Melanocyte of skin (primary cell): ENCODE results near the gene METTL1. TPM values are rescaled to one million over a fixed set of nuclear protein-coding genes. Genes with fewer than 3 reads are reported as not detected.

Source experiments
- small RNA-seq, 2 donors: library from RNA; depleted of rRNA; stranded (forward); fragments of <200 nt; gene quantifications; one replicate each; pipeline ENCODE3, GENCODE V24; 2012
- total RNA-seq, 2 donors: library from RNA; depleted of rRNA; stranded (reverse); fragments of >200 nt; gene quantifications; 2 replicates each; pipeline ENCODE4 v1.2.3, GENCODE V29; 2012

METTL1 gene
- 10 to 100 TPM in 1 of 2 donors, 1 to 10 TPM in 1; 4.1 to 13.0 TPM for total RNA-seq

GRCh38 chr12:57771873-57772428 lies at the start of gene METTL1:
METTL1 (minus strand) TSS chr12:57772105; CDS start chr12:57772083, 22 bp downstream.

GRCh38 chr12:57782608-57783465 lies 10.9 kb upstream of the METTL1 start, which contains the start of gene TSFM:
TSFM (plus strand) TSS chr12:57782787; CDS start chr12:57782802, 15 bp downstream.

DNA sequence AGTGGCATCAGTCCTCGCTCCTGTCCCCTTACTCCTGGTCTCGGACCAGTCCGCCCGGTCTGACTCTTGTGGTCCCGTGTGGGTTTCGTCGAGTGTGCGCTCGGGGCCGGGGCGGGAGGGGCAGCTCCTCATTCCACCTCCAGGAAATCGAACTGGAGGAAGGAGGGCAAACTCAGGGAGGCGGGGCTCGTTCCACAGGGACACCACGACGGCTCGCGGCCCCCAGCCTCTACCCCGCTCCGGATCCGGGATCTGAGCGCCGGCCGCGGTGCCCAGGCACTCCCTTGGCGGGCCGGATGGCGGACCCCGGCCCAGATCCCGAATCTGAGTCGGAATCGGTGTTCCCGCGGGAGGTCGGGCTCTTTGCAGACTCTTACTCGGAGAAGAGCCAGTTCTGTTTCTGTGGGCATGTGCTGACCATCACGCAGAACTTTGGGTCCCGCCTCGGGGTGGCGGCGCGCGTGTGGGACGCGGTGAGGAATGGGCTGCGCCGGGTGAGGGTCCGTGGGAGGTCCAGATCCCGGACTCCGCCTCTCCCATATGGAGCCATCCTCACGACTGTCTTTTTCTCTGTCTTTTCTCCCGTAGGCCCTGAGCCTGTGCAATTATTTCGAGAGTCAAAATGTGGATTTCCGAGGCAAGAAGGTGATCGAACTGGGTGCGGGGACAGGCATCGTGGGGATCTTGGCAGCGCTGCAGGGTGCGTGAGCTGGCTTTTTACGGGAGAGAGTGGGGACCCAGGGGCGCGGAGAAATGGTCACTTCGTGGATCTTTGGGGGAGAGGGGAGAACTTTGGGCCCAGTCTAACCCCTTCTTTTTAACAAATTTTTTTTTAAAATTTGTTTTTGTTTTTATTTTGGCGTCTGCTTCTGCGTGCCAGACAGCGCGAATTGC lies 771 bp upstream of the METTL1 start, which contains the start of gene EEF1AKMT3:
TSS of gene EEF1AKMT3 (plus strand) at position 186 of the 894 bp plus-strand sequence. CDS start at position 297, 111 bp downstream.

GRCh38 chr12:57766464-57767304 lies 5.2 kb downstream of the METTL1 start, which contains the start of gene CYP27B1:
CYP27B1 (minus strand) TSS chr12:57767078; CDS start chr12:57767041, 37 bp downstream.

DNA sequence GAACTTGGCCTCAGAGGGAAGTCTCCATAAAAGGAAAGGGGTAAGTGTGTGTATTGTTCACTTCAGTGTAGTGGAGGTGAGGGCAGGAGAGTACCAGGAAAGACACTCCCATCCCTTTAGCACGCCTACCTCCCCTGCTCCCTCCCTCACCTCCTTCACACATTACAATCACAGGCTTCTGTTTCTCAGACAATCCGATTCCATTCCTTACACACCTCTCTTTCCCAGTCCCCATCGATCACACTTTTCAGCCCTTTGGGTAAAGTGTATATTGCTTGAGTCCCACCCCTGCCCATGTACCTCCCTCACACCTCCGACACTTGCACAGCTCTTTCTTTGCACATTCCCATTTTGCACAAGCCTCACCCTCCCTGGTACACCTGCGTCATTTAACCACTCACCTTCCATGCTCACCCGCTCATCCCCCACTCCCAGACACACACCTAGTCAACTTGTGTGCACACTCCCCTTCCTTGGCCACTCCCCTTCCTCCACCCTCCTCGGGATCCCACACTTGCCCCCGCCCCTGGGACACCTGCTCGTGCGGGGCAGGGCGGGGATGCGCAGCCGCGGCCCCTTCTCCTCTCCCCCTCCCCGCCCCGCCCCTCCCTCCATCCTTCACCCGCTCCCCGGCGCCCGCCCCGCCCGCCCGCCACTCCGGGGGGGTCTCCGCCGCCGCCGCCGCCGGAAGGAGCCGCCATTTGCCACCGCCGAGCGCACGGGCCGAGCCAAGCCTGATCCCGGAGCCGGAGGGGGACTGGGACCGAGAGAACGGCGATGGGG lies 17.3 kb downstream of the METTL1 start, which contains the start of gene MARCHF9:
TSS of gene MARCHF9 (plus strand) at position 693 of the 783 bp plus-strand sequence. CDS start 426 bp downstream, outside the sequence.

GRCh38 chr12:57751788-57752667 lies 19.9 kb downstream of the METTL1 start, which contains the start of gene CDK4:
CDK4 (minus strand) TSS chr12:57752310; CDS start chr12:57751717, 593 bp downstream.

GRCh38 chr12:57744777-57745484 lies 27.0 kb downstream of the METTL1 start, which contains the start of gene TSPAN31:
TSPAN31 (plus strand) TSS chr12:57745039; CDS start chr12:57745155, 116 bp downstream.

GRCh38 chr12:57738661-57739237 lies 33.2 kb downstream of the METTL1 start, which contains the start of gene AGAP2:
AGAP2 (minus strand) TSS chr12:57738742; CDS start chr12:57738246, 496 bp downstream.

Small RNAs within 50 kb of the gene (small RNA-seq; reads per million reads assigned to genes)
- 0 reads per million in 2 donors for gene RNU6-1083P

Other genes with a start within 250 kb of the METTL1 start
- 1 to 10 TPM; 6.5 to 8.7 TPM for gene MBD6, start 249.3 kb downstream of the METTL1 start, total RNA-seq
- 100 to 1,000 TPM; 105 to 108 TPM for gene DCTN2, start 224.9 kb downstream of the METTL1 start, total RNA-seq
- gene KIF5A, start 222.1 kb downstream of the METTL1 start, total RNA-seq, result under 1 TPM; under 0.01 to 0.34 TPM
- gene PIP4K2C, start 180.9 kb downstream of the METTL1 start, total RNA-seq, result 10 to 100 TPM; 36.6 to 47.8 TPM
- 10 to 100 TPM; 11.7 to 17.6 TPM for gene DTX3, start 167.3 kb downstream of the METTL1 start, total RNA-seq
- 1 to 10 TPM; 5.2 to 5.3 TPM for gene ARHGEF25, start 160.7 kb downstream of the METTL1 start, total RNA-seq
- 10 to 100 TPM in 1 of 2 donors, 1 to 10 TPM in 1; 4.7 to 11.7 TPM for gene B4GALNT1, start 138.9 kb downstream of the METTL1 start, total RNA-seq
- 100 to 1,000 TPM in 1 of 2 donors, 10 to 100 TPM in 1; 82.9 to 128 TPM for gene OS9, start 78.0 kb downstream of the METTL1 start, total RNA-seq
- under 1 TPM; under 0.01 to 0.34 TPM for gene AGAP2, start 33.4 kb downstream of the METTL1 start, total RNA-seq
- gene TSPAN31, start 27.1 kb downstream of the METTL1 start, total RNA-seq, result 10 to 100 TPM; 33.0 to 37.2 TPM
- gene CDK4, start 19.8 kb downstream of the METTL1 start, total RNA-seq, result 100 to 1,000 TPM; 295 to 361 TPM
- gene MARCHF9, start 17.0 kb downstream of the METTL1 start, total RNA-seq, result 1 to 10 TPM; 4.3 to 5.9 TPM
- gene CYP27B1, start 5.0 kb downstream of the METTL1 start, total RNA-seq, result under 1 TPM in 1 of 2 donors, not detected in 1; 1.00 TPM
- gene EEF1AKMT3, start 509 bp upstream of the METTL1 start, total RNA-seq, result 1 to 10 TPM; 3.4 to 5.7 TPM
- gene TSFM, start 10.7 kb upstream of the METTL1 start, total RNA-seq, result 10 to 100 TPM; 28.9 to 40.6 TPM
- 1 to 10 TPM in 1 of 2 donors, under 1 TPM in 1; 1.00 to 2.4 TPM for gene AVIL, start 46.6 kb upstream of the METTL1 start, total RNA-seq
- gene CTDSP2, start 74.6 kb upstream of the METTL1 start, total RNA-seq, result 10 to 100 TPM; 37.0 to 42.7 TPM
- gene ATP23, start 169.5 kb upstream of the METTL1 start, total RNA-seq, result 10 to 100 TPM in 1 of 2 donors, 1 to 10 TPM in 1; 5.9 to 13.7 TPM